Adrenal gland (tissue), 5 donors: ENCODE results near the gene APOB.

Source experiments
- POLR2A ChIP-seq, 2 donors: fragments of 450-650 bp; IDR thresholded peaks; one replicate each; pipeline ENCODE4 v1.6.1; 2017; ENCODE audit warnings: antibody characterized with exemption in 2 of 2, mild to moderate bottlenecking in 2 of 2, moderate library complexity in 1 of 2
- TF ChIP-seq, protein P1 (sequence below), 6 experiments: fragments of 450-650 bp in 4 of 6; fragments of 200-600 bp in 2 of 6; sonication (generic) in 1 of 6; IDR thresholded peaks; 1 replicate in 5 of 6; 2 replicates in 1 of 6; pipeline versions ENCODE4 v1.5.1 to v1.8.0; 2016 to 2021; ENCODE audit warnings: antibody characterized with exemption in 6 of 6, mild to moderate bottlenecking in 2 of 6, moderate library complexity in 1 of 6
- donor health status: DM: no; HTN: no; CAD: no.

- TF ChIP-seq, protein P1, sequence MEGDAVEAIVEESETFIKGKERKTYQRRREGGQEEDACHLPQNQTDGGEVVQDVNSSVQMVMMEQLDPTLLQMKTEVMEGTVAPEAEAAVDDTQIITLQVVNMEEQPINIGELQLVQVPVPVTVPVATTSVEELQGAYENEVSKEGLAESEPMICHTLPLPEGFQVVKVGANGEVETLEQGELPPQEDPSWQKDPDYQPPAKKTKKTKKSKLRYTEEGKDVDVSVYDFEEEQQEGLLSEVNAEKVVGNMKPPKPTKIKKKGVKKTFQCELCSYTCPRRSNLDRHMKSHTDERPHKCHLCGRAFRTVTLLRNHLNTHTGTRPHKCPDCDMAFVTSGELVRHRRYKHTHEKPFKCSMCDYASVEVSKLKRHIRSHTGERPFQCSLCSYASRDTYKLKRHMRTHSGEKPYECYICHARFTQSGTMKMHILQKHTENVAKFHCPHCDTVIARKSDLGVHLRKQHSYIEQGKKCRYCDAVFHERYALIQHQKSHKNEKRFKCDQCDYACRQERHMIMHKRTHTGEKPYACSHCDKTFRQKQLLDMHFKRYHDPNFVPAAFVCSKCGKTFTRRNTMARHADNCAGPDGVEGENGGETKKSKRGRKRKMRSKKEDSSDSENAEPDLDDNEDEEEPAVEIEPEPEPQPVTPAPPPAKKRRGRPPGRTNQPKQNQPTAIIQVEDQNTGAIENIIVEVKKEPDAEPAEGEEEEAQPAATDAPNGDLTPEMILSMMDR (IDR thresholded peaks at IDR 0.05), result no peak
- TF ChIP-seq POLR2A (IDR thresholded peaks at IDR 0.05), result no peak
Measured at GRCh38 chr2:21012557-21012937, 31.3 kb downstream of the APOB start.
